H9 (cell line): ENCODE data around the gene ITSN2. TPM values are rescaled to one million over a fixed set of nuclear protein-coding genes. Genes with fewer than 3 reads are reported as not detected.

Experiments
- DNase-seq: peaks from one replicate; pipeline ENCODE4 v3.0.0-alpha.2; 2017
- H2AFZ ChIP-seq: one replicate; pipeline ENCODE4 v1.6.1; 2013; ENCODE audit warnings: mild to moderate bottlenecking, low read length, control low read depth, moderate library complexity
- H2AK5ac ChIP-seq: 2 replicates; pipeline ENCODE4 v1.6.1; 2013; ENCODE audit warnings: low read length, control low read depth, mixed read lengths; ENCODE audit not compliant: insufficient read length
- H2BK120ac ChIP-seq: one replicate; pipeline ENCODE4 v1.6.1; 2013; ENCODE audit warnings: low read depth, mild to moderate bottlenecking, low read length, control low read depth, inconsistent platforms; ENCODE audit not compliant: poor library complexity, severe bottlenecking
- H2BK12ac ChIP-seq: 2 replicates; pipeline ENCODE4 v1.6.1; 2013; ENCODE audit warnings: low read length, control low read depth, mixed read lengths, low read depth; ENCODE audit not compliant: insufficient read length
- H2BK15ac ChIP-seq: 2 replicates; pipeline ENCODE4 v1.6.1; 2013; ENCODE audit warnings: low read depth, low read length, control low read depth
- H2BK20ac ChIP-seq: one replicate; pipeline ENCODE4 v1.6.1; 2013; ENCODE audit warnings: low read depth, mild to moderate bottlenecking, low read length, control low read depth, inconsistent platforms; ENCODE audit not compliant: poor library complexity, severe bottlenecking
- H2BK5ac ChIP-seq: 2 replicates; pipeline ENCODE4 v1.6.1; 2013; ENCODE audit warnings: low read length, control low read depth, mixed read lengths; ENCODE audit not compliant: insufficient read length
- H3K14ac ChIP-seq: 2 replicates; pipeline ENCODE4 v1.6.1; 2013; ENCODE audit warnings: low read length, control low read depth; ENCODE audit not compliant: insufficient read depth
- H3K18ac ChIP-seq: 2 replicates; pipeline ENCODE4 v1.6.1; 2013; ENCODE audit warnings: low read depth, mild to moderate bottlenecking, mixed read lengths, low read length, control low read depth; ENCODE audit not compliant: insufficient read length
- H3K23ac ChIP-seq: 2 replicates; pipeline ENCODE4 v1.6.1; 2013; ENCODE audit warnings: low read length, control low read depth, mixed read lengths, low read depth; ENCODE audit not compliant: insufficient read length
- H3K23me2 ChIP-seq: 2 replicates; pipeline ENCODE4 v1.6.1; 2013; ENCODE audit warnings: low read depth, mild to moderate bottlenecking, mixed read lengths, low read length, control low read depth; ENCODE audit not compliant: insufficient read length, poor library complexity, severe bottlenecking
- H3K27ac ChIP-seq: 2 replicates; pipeline ENCODE4 v1.5.1; 2013; ENCODE audit warnings: low read length, control low read depth, mixed read lengths, low read depth; ENCODE audit not compliant: insufficient read length
- H3K27me3 ChIP-seq: 2 replicates; pipeline ENCODE4 v1.6.1; 2013; ENCODE audit warnings: low read length, control low read depth, inconsistent platforms; ENCODE audit not compliant: insufficient read depth
- H3K4ac ChIP-seq: 2 replicates; pipeline ENCODE4 v1.6.1; 2013; ENCODE audit warnings: low read depth, mild to moderate bottlenecking, control low read depth, inconsistent platforms, low read length, moderate library complexity
- H3K4me1 ChIP-seq: 2 replicates; pipeline ENCODE4 v1.6.1; 2013; ENCODE audit warnings: low read length, control low read depth, inconsistent platforms; ENCODE audit not compliant: insufficient read depth
- H3K4me2 ChIP-seq: 2 replicates; pipeline ENCODE4 v1.6.1; 2013; ENCODE audit warnings: low read length, control low read depth, mixed read lengths; ENCODE audit not compliant: insufficient read length, insufficient read depth
- H3K56ac ChIP-seq: 2 replicates; pipeline ENCODE4 v1.6.1; 2013; ENCODE audit warnings: low read depth, mild to moderate bottlenecking, mixed read lengths, low read length, control low read depth; ENCODE audit not compliant: insufficient read length
- H3K79me1 ChIP-seq: 2 replicates; pipeline ENCODE4 v1.6.1; 2013; ENCODE audit warnings: low read depth, mild to moderate bottlenecking, moderate library complexity, low read length, control low read depth, inconsistent platforms; ENCODE audit not compliant: insufficient read depth, poor library complexity, severe bottlenecking
- H3K79me2 ChIP-seq: 2 replicates; pipeline ENCODE4 v1.6.1; 2013; ENCODE audit warnings: low read length, control low read depth, inconsistent platforms; ENCODE audit not compliant: insufficient read depth
- H3K9ac ChIP-seq: 2 replicates; pipeline ENCODE4 v1.6.1; 2013; ENCODE audit warnings: low read length, control low read depth, mixed read lengths; ENCODE audit not compliant: insufficient read length; ENCODE audit errors: extremely low read depth
- H3K9me3 ChIP-seq: one replicate; pipeline ENCODE4 v1.6.1; 2013; ENCODE audit warnings: low read depth, low read length, inconsistent platforms; ENCODE audit not compliant: control insufficient read depth
- H3T11ph ChIP-seq: one replicate; pipeline ENCODE4 v1.6.1; 2013; ENCODE audit warnings: mild to moderate bottlenecking, low read length, control low read depth, inconsistent platforms
- H4K20me1 ChIP-seq: one replicate; pipeline ENCODE4 v1.6.1; 2013; ENCODE audit not compliant: control insufficient read depth, insufficient read length, insufficient read depth
- H4K5ac ChIP-seq: 2 replicates; pipeline ENCODE4 v1.6.1; 2013; ENCODE audit warnings: low read depth, mild to moderate bottlenecking, mixed read lengths, low read length, control low read depth; ENCODE audit not compliant: insufficient read length
- H4K8ac ChIP-seq: replicated peaks from 2 replicates; pipeline ENCODE4 v1.6.1; 2013; ENCODE audit warnings: low read length, control low read depth, mixed read lengths, low read depth; ENCODE audit not compliant: insufficient read length
- H4K91ac ChIP-seq: 2 replicates; pipeline ENCODE4 v1.6.1; 2013; ENCODE audit warnings: low read depth, mild to moderate bottlenecking, moderate library complexity, mixed read lengths, low read length, control low read depth; ENCODE audit not compliant: insufficient read length
- H3K27ac Mint-ChIP-seq, 3 experiments: 2 replicates in 2 of 3; 3 replicates in 1 of 3; pipeline ENCODE4 v1.8.0; 2020 to 2021; ENCODE audit warnings: mixed read lengths in 3 of 3, mild to moderate bottlenecking in 1 of 3, moderate library complexity in 1 of 3
- H3K27me3 Mint-ChIP-seq: 2 replicates; pipeline ENCODE4 v1.8.0; 2021; ENCODE audit warnings: low read depth, mild to moderate bottlenecking, moderate library complexity, mixed read lengths
- H3K36me3 Mint-ChIP-seq, 3 experiments: 2 replicates in 2 of 3; 3 replicates in 1 of 3; pipeline ENCODE4 v1.8.0; 2020 to 2021; ENCODE audit warnings: low read depth in 3 of 3, mixed read lengths in 3 of 3; ENCODE audit not compliant: insufficient read depth in 1 of 3
- H3K4me1 Mint-ChIP-seq, 2 experiments: 2 replicates each; pipeline ENCODE4 v1.8.0; 2020; ENCODE audit warnings: mixed read lengths in 2 of 2
- H3K4me3 Mint-ChIP-seq, 2 experiments: 2 replicates in 1 of 2; 3 replicates in 1 of 2; pipeline ENCODE4 v1.8.0; 2020 to 2021; ENCODE audit warnings: mild to moderate bottlenecking in 2 of 2, mixed read lengths in 2 of 2, moderate library complexity in 1 of 2
- H3K9me3 Mint-ChIP-seq, 2 experiments: 2 replicates in 1 of 2; 3 replicates in 1 of 2; pipeline ENCODE4 v1.8.0; 2020; ENCODE audit warnings: mild to moderate bottlenecking in 2 of 2, mixed read lengths in 2 of 2, moderate library complexity in 1 of 2
- CTCF ChIP-seq: fragments of 200-600 bp; sonication (generic); conservative IDR thresholded peaks from 3 replicates; pipeline ENCODE4 v1.8.0; 2021; ENCODE audit warnings: antibody characterized with exemption, mild to moderate bottlenecking
- WGBS: extraction: QIAGEN DNeasy Blood & Tissue Kit; methylation state at CpG from one replicate; pipeline ENCODE4 v1.1.7; 2013; ENCODE audit warnings: missing lambda C conversion rate, low lambda C conversion rate, mixed read lengths; ENCODE audit not compliant: insufficient read length; ENCODE audit errors: extremely low coverage; 5-methylcytosine and 5-hydroxymethylcytosine counted together
- total RNA-seq: library from RNA; stranded (reverse); gene quantifications from 2 replicates; pipeline ENCODE4 v1.2.1, GENCODE V29; 2021

ITSN2 gene
- total RNA-seq, 1 experiment from 2014 or later = 17.0 TPM

GRCh38 chr2:24191848-24192247 lies 168.5 kb downstream of the ITSN2 start:
- H3K4me1 ChIP-seq = no peaks in the 10 kb centered on the region
- H3K18ac ChIP-seq = no peak overlapping the region
- no peaks in the 10 kb centered on the region for H3K79me1 ChIP-seq
- H4K20me1 ChIP-seq = no peaks in the 10 kb centered on the region
- H3K27me3 ChIP-seq = no peaks in the 10 kb centered on the region
- Mint-ChIP-seq H3K27me3 (peaks cover 15% of the 10 kb centered on the region), H3K27ac (no peak overlapping the region), H3K4me1 (peaks cover 0 to 2% of the 10 kb centered on the region in 2 experiments; a peak in 2 of 4 replicates), H3K4me3 (no peak overlapping the region), H3K9me3 (peaks cover 0 to 3% of the 10 kb centered on the region in 2 experiments; a peak in 2 of 5 replicates), H3K36me3 (no peaks in the 10 kb centered on the region)
- no peak overlapping the region for H2BK15ac ChIP-seq
- no peak overlapping the region for H3T11ph ChIP-seq
- no peaks in the 10 kb centered on the region for H3K79me2 ChIP-seq
- H3K9ac ChIP-seq = no peak overlapping the region
- DNase-seq = no peak
- H2BK120ac ChIP-seq = no peak overlapping the region
- H2BK5ac ChIP-seq = no peak overlapping the region
- H2AFZ ChIP-seq = no peak overlapping the region
- WGBS = no CpG with 5 or more reads among the region's 5 CpGs
- no peak overlapping the region for H3K23ac ChIP-seq
- H4K91ac ChIP-seq = no peak overlapping the region
- no peak overlapping the region for H2AK5ac ChIP-seq
- H4K5ac ChIP-seq = no peak overlapping the region
- no peak overlapping the region for H2BK12ac ChIP-seq
- H3K27ac ChIP-seq = no peak overlapping the region
- no peak overlapping the region for H2BK20ac ChIP-seq
- H3K56ac ChIP-seq = no peak overlapping the region
- H3K4me2 ChIP-seq = no peak overlapping the region
- H3K23me2 ChIP-seq = no peaks in the 10 kb centered on the region
- H3K9me3 ChIP-seq = no peaks in the 10 kb centered on the region
- no peak for TF ChIP-seq CTCF
- no peak overlapping the region for H3K4ac ChIP-seq
- no peak overlapping the region for H4K8ac ChIP-seq
- H3K14ac ChIP-seq = no peak overlapping the region
